Calu3 (cell line): ENCODE measurements around the gene PPP1R13B. TPM values are rescaled to one million over a fixed set of nuclear protein-coding genes. Genes with fewer than 3 reads are reported as not detected.

Experiments
- BruUV-seq: library from RNA; stranded (reverse); fragments of 400-500 nt; replicated peaks from 2 replicates; lab custom pipeline; 2021; lab: Mats Ljungman, UMichigan
- CTCF ChIA-PET: fragments of 300-600 bp; sonication (Branson Sonifier 250); formaldehyde crosslinking; loops from one replicate; lab custom pipeline; 2022; ENCODE audit warnings: antibody characterized with exemption; lab: Charles Lee
- DNase-seq: peaks from one replicate; pipeline ENCODE4 v3.0.0; 2022
- H3K27ac Mint-ChIP-seq: one replicate; pipeline ENCODE4 v1.8.0; 2022; ENCODE audit warnings: mixed read lengths; ENCODE audit not compliant: unreplicated experiment
- H3K27me3 Mint-ChIP-seq: one replicate; pipeline ENCODE4 v1.8.0; 2022; ENCODE audit warnings: mixed read lengths; ENCODE audit not compliant: unreplicated experiment
- H3K36me3 Mint-ChIP-seq: one replicate; pipeline ENCODE4 v1.8.0; 2022; ENCODE audit warnings: mild to moderate bottlenecking, moderate library complexity, mixed read lengths; ENCODE audit not compliant: insufficient read depth, unreplicated experiment
- H3K4me1 Mint-ChIP-seq: one replicate; pipeline ENCODE4 v1.8.0; 2022; ENCODE audit warnings: mild to moderate bottlenecking, low read depth, mixed read lengths; ENCODE audit not compliant: unreplicated experiment
- H3K4me3 Mint-ChIP-seq: one replicate; pipeline ENCODE4 v1.8.0; 2022; ENCODE audit warnings: mild to moderate bottlenecking, low read depth, moderate library complexity, mixed read lengths; ENCODE audit not compliant: unreplicated experiment
- H3K9me3 Mint-ChIP-seq: one replicate; pipeline ENCODE4 v1.8.0; 2022; ENCODE audit warnings: low read depth, mixed read lengths; ENCODE audit not compliant: unreplicated experiment
- CTCF ChIP-seq: fragments of 200-600 bp; IDR thresholded peaks from one replicate; pipeline ENCODE4 v1.8.0; 2022; ENCODE audit warnings: antibody characterized with exemption; ENCODE audit not compliant: unreplicated experiment
- intact Hi-C: fragments of 100-400 bp; cut with micrococcal nuclease; formaldehyde crosslinking; loops from one replicate; pipeline ENCODE4 v1.10.0; 2022; ENCODE audit not compliant: unreplicated experiment
- total RNA-seq: library from RNA; stranded (reverse); gene quantifications from 2 replicates; pipeline ENCODE4 v1.2.3, GENCODE V29; 2022

PPP1R13B gene
- total RNA-seq, 1 experiment from 2014 or later = 27.7 TPM

GRCh38 chr14:103728141-103728540 is 119.2 kb downstream of the PPP1R13B start:
- TF ChIP-seq CTCF = no peak
- Mint-ChIP-seq H3K27ac (no peak overlapping the region), H3K27me3 (no peaks in the 10 kb centered on the region), H3K4me3 (no peak overlapping the region), H3K9me3 (no peaks in the 10 kb centered on the region), H3K4me1 (no peaks in the 10 kb centered on the region), H3K36me3 (peaks cover 28% of the 10 kb centered on the region)
- CTCF ChIA-PET = no interaction called here
- intact Hi-C loops = no loop called here
- no peak for DNase-seq
- no TSS peak for BruUV-seq

- H3K4me1 Mint-ChIP-seq = no peaks in the 10 kb centered on the region
- no peak for DNase-seq
- BruUV-seq = no TSS peak
- peaks cover 25% of the 10 kb centered on the region for H3K36me3 Mint-ChIP-seq
- no peak overlapping the region for H3K4me3 Mint-ChIP-seq
- CTCF ChIA-PET = interaction anchor here (0.6 kb wide), 2 partner anchors 128 to 187 kb away, joined by 3 to 4 read pairs; no protein-coding TSS in a partner anchor
- H3K27ac Mint-ChIP-seq = no peak overlapping the region
- no peaks in the 10 kb centered on the region for H3K9me3 Mint-ChIP-seq
- intact Hi-C loops = no loop called here
- TF ChIP-seq CTCF = no peak
- H3K27me3 Mint-ChIP-seq = no peaks in the 10 kb centered on the region
These were observed 119.9 kb downstream of the PPP1R13B start for GRCh38 chr14:103727313-103727980.

- no peaks in the 10 kb centered on the region for H3K27me3 Mint-ChIP-seq
- intact Hi-C loops = no loop called here
- H3K27ac Mint-ChIP-seq = no peak overlapping the region
- no peak for DNase-seq
- H3K4me1 Mint-ChIP-seq = peaks cover 5% of the 10 kb centered on the region
- TF ChIP-seq CTCF = no peak
- H3K36me3 Mint-ChIP-seq = peaks cover 15% of the 10 kb centered on the region
- H3K4me3 Mint-ChIP-seq = no peak overlapping the region
- BruUV-seq = no TSS peak
- CTCF ChIA-PET = interaction anchor here (0.6 kb wide), 1 partner anchor 186 kb away, joined by 4 read pairs; no protein-coding TSS in a partner anchor
- H3K9me3 Mint-ChIP-seq = no peaks in the 10 kb centered on the region
These were observed 120.9 kb downstream of the PPP1R13B start for GRCh38 chr14:103726474-103726873.

- Mint-ChIP-seq H3K4me1 (peaks cover 8% of the 10 kb centered on the region), H3K36me3 (peaks cover 13% of the 10 kb centered on the region)
These were observed 121.5 kb downstream of the PPP1R13B start for GRCh38 chr14:103725739-103726395.

More at GRCh38 chr14:103725739-103726395, 121.5 kb downstream of the PPP1R13B start:
- no peak overlapping the region for H3K4me3 Mint-ChIP-seq
- DNase-seq = no peak
- no peaks in the 10 kb centered on the region for H3K27me3 Mint-ChIP-seq
- no peak overlapping the region for H3K27ac Mint-ChIP-seq
- intact Hi-C loops = no loop called here
- no peaks in the 10 kb centered on the region for H3K9me3 Mint-ChIP-seq
- no peak for TF ChIP-seq CTCF
- no TSS peak for BruUV-seq
- CTCF ChIA-PET = no interaction called here
